ENCODE data around the gene ASTN2.

ASTN2 gene

DNA sequence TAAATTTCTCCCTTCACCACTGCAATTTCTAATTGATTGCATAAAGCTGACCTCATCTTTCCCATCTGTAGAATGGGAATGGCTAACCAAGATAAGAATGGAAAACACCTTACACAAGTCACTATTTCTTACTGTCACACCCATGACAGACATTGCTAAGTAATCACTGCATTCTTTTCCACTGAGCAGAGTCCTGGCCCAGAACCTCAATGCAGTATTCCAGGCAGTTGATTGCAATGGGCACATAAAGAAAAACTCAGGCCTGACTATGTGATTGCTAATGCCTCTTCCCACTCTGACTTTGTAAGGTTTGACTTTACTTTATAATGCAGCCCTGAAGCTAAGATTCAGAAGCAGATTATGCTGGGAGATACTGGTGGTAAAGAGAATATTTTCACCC lies 698.4 kb downstream of the ASTN2 start:
- Histone ChIP-seq H3K36me3 (ENCODE audit: control insufficient read depth, insufficient read depth, low read length) (no peaks in the 10 kb centered on the region), H3K27me3 (replicated peaks; ENCODE audit: control insufficient read depth, insufficient read depth, low read length) (peaks cover 1% of the 10 kb centered on the region; the same call in 1 of the 2 replicates), H3K4me3 (replicated peaks; ENCODE audit: low read depth, low read length) (no peak overlapping the region)
- DNase-seq (ENCODE audit: extremely low read depth, insufficient read length) = no peak
- TF ChIP-seq, protein P1, sequence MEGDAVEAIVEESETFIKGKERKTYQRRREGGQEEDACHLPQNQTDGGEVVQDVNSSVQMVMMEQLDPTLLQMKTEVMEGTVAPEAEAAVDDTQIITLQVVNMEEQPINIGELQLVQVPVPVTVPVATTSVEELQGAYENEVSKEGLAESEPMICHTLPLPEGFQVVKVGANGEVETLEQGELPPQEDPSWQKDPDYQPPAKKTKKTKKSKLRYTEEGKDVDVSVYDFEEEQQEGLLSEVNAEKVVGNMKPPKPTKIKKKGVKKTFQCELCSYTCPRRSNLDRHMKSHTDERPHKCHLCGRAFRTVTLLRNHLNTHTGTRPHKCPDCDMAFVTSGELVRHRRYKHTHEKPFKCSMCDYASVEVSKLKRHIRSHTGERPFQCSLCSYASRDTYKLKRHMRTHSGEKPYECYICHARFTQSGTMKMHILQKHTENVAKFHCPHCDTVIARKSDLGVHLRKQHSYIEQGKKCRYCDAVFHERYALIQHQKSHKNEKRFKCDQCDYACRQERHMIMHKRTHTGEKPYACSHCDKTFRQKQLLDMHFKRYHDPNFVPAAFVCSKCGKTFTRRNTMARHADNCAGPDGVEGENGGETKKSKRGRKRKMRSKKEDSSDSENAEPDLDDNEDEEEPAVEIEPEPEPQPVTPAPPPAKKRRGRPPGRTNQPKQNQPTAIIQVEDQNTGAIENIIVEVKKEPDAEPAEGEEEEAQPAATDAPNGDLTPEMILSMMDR (IDR thresholded peaks at IDR 0.05; ENCODE audit: insufficient read depth, low read length, poor library complexity, severe bottlenecking) = no peak

DNA sequence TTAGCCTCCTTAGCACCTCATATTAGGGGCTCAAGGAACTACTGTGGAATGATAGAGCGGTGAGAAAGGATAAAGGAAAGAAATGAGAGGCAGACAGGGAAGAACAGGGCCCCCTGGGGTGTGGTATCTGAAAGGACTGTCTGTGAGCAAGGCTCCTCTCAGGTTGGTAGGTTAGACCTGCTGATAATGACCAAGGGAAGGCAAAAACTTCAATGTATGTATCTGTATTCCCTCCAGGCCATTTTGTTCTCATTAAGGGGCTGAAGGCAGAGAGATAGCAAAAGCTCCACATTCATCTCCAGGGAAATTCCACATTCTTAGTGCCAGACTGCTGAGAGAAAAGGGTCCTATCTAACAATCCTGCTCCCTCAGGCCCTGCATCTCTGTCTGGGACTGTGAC lies 699.1 kb downstream of the ASTN2 start:
- DNase-seq (ENCODE audit: extremely low read depth, insufficient read length) = no peak
- Histone ChIP-seq H3K4me3 (replicated peaks; ENCODE audit: low read depth, low read length) (no peak overlapping the region), H3K27me3 (replicated peaks; ENCODE audit: control insufficient read depth, insufficient read depth, low read length) (0 out of 2 replicates have a peak, but pooled peaks cover 1% of the 10 kb centered on the region), H3K36me3 (ENCODE audit: control insufficient read depth, insufficient read depth, low read length) (no peaks in the 10 kb centered on the region)
- TF ChIP-seq, protein P1 (IDR thresholded peaks at IDR 0.05; ENCODE audit: insufficient read depth, low read length, poor library complexity, severe bottlenecking) = no peak

DNA sequence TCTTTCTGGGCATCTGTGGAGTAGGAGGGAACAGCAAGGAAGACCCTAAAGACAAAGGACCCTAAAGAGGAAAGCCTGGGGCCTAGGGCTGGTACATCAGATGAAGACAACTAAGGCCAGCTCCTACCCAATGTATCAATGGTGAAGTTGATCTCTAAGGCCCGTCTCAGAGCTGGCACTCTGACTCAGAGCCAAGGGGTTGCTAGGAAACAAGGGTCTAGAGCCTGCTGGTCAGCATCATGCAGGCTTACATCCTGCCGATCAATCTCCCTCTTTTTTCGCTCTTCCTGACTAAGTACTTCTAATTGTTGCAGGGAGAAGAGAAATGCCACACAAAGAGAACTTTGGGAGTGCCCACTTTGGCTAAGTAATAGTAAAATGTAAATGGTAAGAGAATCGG lies 701.6 kb downstream of the ASTN2 start:
- no peak for DNase-seq (ENCODE audit: extremely low read depth, insufficient read length)
- TF ChIP-seq, protein P1 (IDR thresholded peaks at IDR 0.05; ENCODE audit: insufficient read depth, low read length, poor library complexity, severe bottlenecking) = no peak
- no peak overlapping the region for H3K4me3 ChIP-seq (replicated peaks; ENCODE audit: low read depth, low read length)
- no peaks in the 10 kb centered on the region for H3K36me3 ChIP-seq (ENCODE audit: control insufficient read depth, insufficient read depth, low read length)
- H3K27me3 ChIP-seq (replicated peaks; ENCODE audit: control insufficient read depth, insufficient read depth, low read length) = no peaks in the 10 kb centered on the region

DNA sequence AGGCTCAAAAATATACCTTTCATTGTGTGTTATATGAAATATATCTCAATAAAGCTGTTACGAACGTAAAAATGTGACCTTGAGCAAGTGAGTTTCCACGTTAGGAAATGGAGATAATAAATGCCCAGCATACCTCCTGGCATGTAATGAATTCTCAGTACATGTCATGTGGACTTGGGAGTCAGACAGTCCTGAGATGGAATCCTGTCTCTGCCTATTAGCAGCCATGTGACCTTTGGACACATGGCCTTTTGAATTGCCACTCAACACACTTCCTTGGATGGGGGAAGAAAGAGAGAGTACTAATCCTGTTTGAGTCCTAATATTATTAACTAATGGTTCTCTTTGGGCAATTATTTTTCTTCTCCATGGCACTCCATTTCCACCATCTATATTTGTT lies 702.1 kb downstream of the ASTN2 start:
- no peak for DNase-seq (ENCODE audit: extremely low read depth, insufficient read length)
- TF ChIP-seq, protein P1 (IDR thresholded peaks at IDR 0.05; ENCODE audit: insufficient read depth, low read length, poor library complexity, severe bottlenecking) = no peak
- H3K4me3 ChIP-seq (replicated peaks; ENCODE audit: low read depth, low read length) = no peak overlapping the region
- H3K36me3 ChIP-seq (ENCODE audit: control insufficient read depth, insufficient read depth, low read length) = no peaks in the 10 kb centered on the region
- H3K27me3 ChIP-seq (replicated peaks; ENCODE audit: control insufficient read depth, insufficient read depth, low read length) = no peaks in the 10 kb centered on the region

DNA sequence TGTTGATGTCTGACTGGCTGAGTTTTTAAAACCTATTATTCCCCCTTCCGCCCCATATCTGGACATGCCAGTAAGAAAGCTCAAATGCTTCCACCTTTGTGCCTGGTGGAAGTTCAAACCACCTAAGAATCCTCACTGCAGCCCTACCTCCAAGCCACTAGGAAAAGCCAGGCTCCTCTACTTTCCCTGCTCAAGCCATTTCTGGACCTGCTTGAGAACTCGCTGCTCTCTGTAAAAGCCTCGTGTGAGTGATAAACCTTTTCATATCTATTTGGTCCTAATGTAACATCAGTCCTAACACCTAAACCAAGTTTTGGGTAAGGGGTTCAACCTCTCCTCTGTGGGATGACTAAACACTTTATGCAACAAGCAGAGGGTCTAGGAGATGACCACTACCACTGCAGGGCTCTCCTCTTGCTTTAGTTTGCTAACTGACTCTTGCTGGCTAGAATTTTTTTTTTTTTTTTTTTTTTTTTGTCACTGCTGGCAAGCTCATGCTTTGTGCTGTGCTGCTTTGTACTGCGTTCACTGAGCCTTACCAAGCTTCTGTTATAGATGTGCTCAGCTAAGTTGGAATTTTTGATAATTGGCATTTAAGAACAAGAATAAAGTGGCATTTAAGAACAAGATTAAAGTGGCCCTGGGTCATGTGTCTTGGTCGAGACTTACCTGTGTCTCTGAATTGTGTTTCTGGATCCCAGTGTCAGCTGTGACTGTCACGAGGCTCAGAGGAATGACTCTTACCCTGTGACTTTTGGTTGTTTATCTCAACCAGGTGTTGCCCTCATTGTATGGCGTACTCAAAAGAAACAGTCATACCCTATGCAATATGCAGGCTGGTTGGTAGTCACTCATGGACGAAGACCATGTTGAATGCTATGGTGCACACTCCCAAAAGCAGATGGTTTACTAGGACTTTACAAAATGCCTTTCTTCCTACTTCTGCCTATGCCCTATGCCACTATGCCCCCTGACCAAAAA lies 708.3 kb downstream of the ASTN2 start:
- no peaks in the 10 kb centered on the region for H3K36me3 ChIP-seq (ENCODE audit: control insufficient read depth, insufficient read depth, low read length)
- H3K4me3 ChIP-seq (replicated peaks; ENCODE audit: low read depth, low read length) = no peak overlapping the region
- DNase-seq (ENCODE audit: extremely low read depth, insufficient read length) = no peak
- TF ChIP-seq, protein P1 (IDR thresholded peaks at IDR 0.05; ENCODE audit: insufficient read depth, low read length, poor library complexity, severe bottlenecking) = no peak
- no peaks in the 10 kb centered on the region for H3K27me3 ChIP-seq (replicated peaks; ENCODE audit: control insufficient read depth, insufficient read depth, low read length)

All from GM06990 (cell line).